ENCODE results near the gene GNRH2.

The GNRH2 gene

GRCh38 chr20:3038454-3038853 lies 5.0 kb upstream of the GNRH2 start:
- Histone ChIP-seq H4K20me1 (ENCODE audit: insufficient read depth) (no peaks in the 10 kb centered on the region), H3K27me3 (ENCODE audit: insufficient read depth, low read depth) (no peaks in the 10 kb centered on the region), H3K79me2 (ENCODE audit: insufficient read depth, low read depth) (no peaks in the 10 kb centered on the region), H2AFZ (ENCODE audit: low read depth) (no peak overlapping the region), H3K36me3 (ENCODE audit: insufficient read depth) (no peaks in the 10 kb centered on the region), H3K9ac (no peak overlapping the region), H3K4me3 (IDR thresholded peaks at IDR 0.05; ENCODE audit: insufficient read depth, low read depth, low read length) (no peak overlapping the region), H3K4me1 (ENCODE audit: low read depth, poor library complexity, severe bottlenecking) (no peaks in the 10 kb centered on the region), H3K4me2 (no peak overlapping the region), H3K27ac (no peak overlapping the region)
- TF ChIP-seq CTCF (conservative IDR thresholded peaks at IDR 0.05; ENCODE audit: low read depth, low read length), result no peak

GRCh38 chr20:3039426-3039825 lies 4.0 kb upstream of the GNRH2 start:
- Histone ChIP-seq H3K4me3 (IDR thresholded peaks at IDR 0.05; ENCODE audit: insufficient read depth, low read depth, low read length) (no peak overlapping the region), H4K20me1 (ENCODE audit: insufficient read depth) (no peaks in the 10 kb centered on the region), H3K36me3 (ENCODE audit: insufficient read depth) (no peaks in the 10 kb centered on the region), H3K27ac (no peak overlapping the region), H3K4me2 (no peak overlapping the region), H3K4me1 (ENCODE audit: low read depth, poor library complexity, severe bottlenecking) (no peaks in the 10 kb centered on the region), H3K9ac (no peak overlapping the region), H2AFZ (ENCODE audit: low read depth) (no peak overlapping the region), H3K27me3 (ENCODE audit: insufficient read depth, low read depth) (no peaks in the 10 kb centered on the region), H3K79me2 (ENCODE audit: insufficient read depth, low read depth) (no peaks in the 10 kb centered on the region)
- no peak for TF ChIP-seq CTCF (conservative IDR thresholded peaks at IDR 0.05; ENCODE audit: low read depth, low read length)

GRCh38 chr20:3040086-3040485 lies 3.3 kb upstream of the GNRH2 start:
- H3K9ac ChIP-seq, result no peak overlapping the region
- H4K20me1 ChIP-seq (ENCODE audit: insufficient read depth), result no peaks in the 10 kb centered on the region
- no peak overlapping the region for H2AFZ ChIP-seq (ENCODE audit: low read depth)
- no peaks in the 10 kb centered on the region for H3K27me3 ChIP-seq (ENCODE audit: insufficient read depth, low read depth)
- H3K4me1 ChIP-seq (ENCODE audit: low read depth, poor library complexity, severe bottlenecking), result peaks cover 3% of the 10 kb centered on the region
- H3K79me2 ChIP-seq (ENCODE audit: insufficient read depth, low read depth), result no peaks in the 10 kb centered on the region
- H3K4me2 ChIP-seq, result no peak overlapping the region
- no peak for TF ChIP-seq CTCF (conservative IDR thresholded peaks at IDR 0.05; ENCODE audit: low read depth, low read length)
- no peak overlapping the region for H3K4me3 ChIP-seq (IDR thresholded peaks at IDR 0.05; ENCODE audit: insufficient read depth, low read depth, low read length)
- H3K27ac ChIP-seq, result no peak overlapping the region
- H3K36me3 ChIP-seq (ENCODE audit: insufficient read depth), result no peaks in the 10 kb centered on the region

- Histone ChIP-seq H3K4me3 (IDR thresholded peaks at IDR 0.05; ENCODE audit: insufficient read depth, low read depth, low read length) (no peak overlapping the region), H3K4me2 (no peak overlapping the region), H3K36me3 (ENCODE audit: insufficient read depth) (no peaks in the 10 kb centered on the region), H2AFZ (ENCODE audit: low read depth) (no peak overlapping the region), H4K20me1 (ENCODE audit: insufficient read depth) (no peaks in the 10 kb centered on the region), H3K27me3 (ENCODE audit: insufficient read depth, low read depth) (no peaks in the 10 kb centered on the region), H3K27ac (no peak overlapping the region), H3K9ac (no peak overlapping the region), H3K4me1 (ENCODE audit: low read depth, poor library complexity, severe bottlenecking) (peaks cover 4% of the 10 kb centered on the region), H3K79me2 (ENCODE audit: insufficient read depth, low read depth) (no peaks in the 10 kb centered on the region)
- no peak for TF ChIP-seq CTCF (conservative IDR thresholded peaks at IDR 0.05; ENCODE audit: low read depth, low read length)
These were observed 1.5 kb upstream of the GNRH2 start for GRCh38 chr20:3041854-3042409.
